Lower lobe of right lung (tissue), 2 donors: ENCODE measurements around the gene PDE9A. TPM values are rescaled to one million over a fixed set of nuclear protein-coding genes. Genes with fewer than 3 reads are reported as not detected.

Experiments
- ATAC-seq, 2 donors: fragments of 200-7000 bp; cut with Tn5 transposase; one replicate each; pipeline ENCODE4 v1.9.1; 2020 to 2022; ENCODE audit warnings: mild to moderate bottlenecking in 2 of 2, moderate library complexity in 2 of 2
- DNase-seq: peaks from one replicate; pipeline ENCODE4 v3.0.0-alpha.2; 2020
- H3K27ac ChIP-seq: fragments of 200-600 bp; one replicate; pipeline ENCODE4 v1.8.0; 2022
- H3K27me3 ChIP-seq: fragments of 200-600 bp; one replicate; pipeline ENCODE4 v1.8.0; 2022; ENCODE audit warnings: low read depth
- H3K36me3 ChIP-seq: fragments of 200-600 bp; one replicate; pipeline ENCODE4 v1.8.0; 2022; ENCODE audit warnings: mild to moderate bottlenecking
- H3K4me1 ChIP-seq: fragments of 200-600 bp; one replicate; pipeline ENCODE4 v1.8.0; 2022
- H3K4me3 ChIP-seq: fragments of 200-600 bp; one replicate; pipeline ENCODE4 v1.8.0; 2022; ENCODE audit warnings: mild to moderate bottlenecking
- H3K9me3 ChIP-seq: fragments of 200-600 bp; one replicate; pipeline ENCODE4 v1.8.0; 2022
- CTCF ChIP-seq: fragments of 200-600 bp; IDR thresholded peaks from one replicate; pipeline ENCODE4 v1.8.0; 2022; ENCODE audit warnings: antibody characterized with exemption, mild to moderate bottlenecking
- intact Hi-C: fragments of 100-400 bp; cut with DNase I; formaldehyde crosslinking; loops from one replicate; pipeline ENCODE4 v1.11.0; 2022
- total RNA-seq: library from RNA; stranded (reverse); fragmentation: NEBNext Ultra II Directional; extraction: Animal tissue kit (Norgen Biotek cat#: 25700); gene quantifications from one replicate; pipeline ENCODE4 v1.2.1, GENCODE V29; 2021
- donor health status: DM: no; HTN: yes; CAD: no; lungs with severe emphysema.

PDE9A gene
- total RNA-seq, 1 donor from 2014 or later, result 12.8 TPM

- DNase-seq (no peak), ATAC-seq (no peak)
- no peaks in the 10 kb centered on the region for H3K9me3 ChIP-seq
- intact Hi-C loops, result no loop called here
- H3K27ac ChIP-seq, result no peak overlapping the region
- no peaks in the 10 kb centered on the region for H3K4me1 ChIP-seq
- TF ChIP-seq CTCF, result no peak
- H3K27me3 ChIP-seq, result no peaks in the 10 kb centered on the region
- no peaks in the 10 kb centered on the region for H3K36me3 ChIP-seq
- no peak overlapping the region for H3K4me3 ChIP-seq
These were observed 48.5 kb downstream of the PDE9A start for GRCh38 chr21:42701706-42702456.

GRCh38 chr21:42702720-42703119 lies 49.3 kb downstream of the PDE9A start:
- DNase-seq, result no peak
- no peak for ATAC-seq
- intact Hi-C loops, result no loop called here
- H3K36me3 ChIP-seq, result no peaks in the 10 kb centered on the region
- no peak overlapping the region for H3K4me3 ChIP-seq
- no peaks in the 10 kb centered on the region for H3K27me3 ChIP-seq
- no peaks in the 10 kb centered on the region for H3K9me3 ChIP-seq
- no peak overlapping the region for H3K27ac ChIP-seq
- no peaks in the 10 kb centered on the region for H3K4me1 ChIP-seq
- no peak for TF ChIP-seq CTCF

- H3K4me3 ChIP-seq, result no peak overlapping the region
- intact Hi-C loops, result no loop called here
- no peaks in the 10 kb centered on the region for H3K36me3 ChIP-seq
- DNase-seq, result no peak
- H3K4me1 ChIP-seq, result no peaks in the 10 kb centered on the region
- no peaks in the 10 kb centered on the region for H3K9me3 ChIP-seq
- TF ChIP-seq CTCF, result no peak
- H3K27me3 ChIP-seq, result no peaks in the 10 kb centered on the region
- no peak for ATAC-seq
- no peak overlapping the region for H3K27ac ChIP-seq
These were observed 49.9 kb downstream of the PDE9A start for GRCh38 chr21:42703136-42703908.

GRCh38 chr21:42703965-42704364 lies 50.5 kb downstream of the PDE9A start:
- TF ChIP-seq CTCF, result no peak
- no peak overlapping the region for H3K4me3 ChIP-seq
- no peaks in the 10 kb centered on the region for H3K36me3 ChIP-seq
- H3K27me3 ChIP-seq, result no peaks in the 10 kb centered on the region
- H3K9me3 ChIP-seq, result no peaks in the 10 kb centered on the region
- DNase-seq (no peak), ATAC-seq (no peak)
- intact Hi-C loops, result no loop called here
- no peaks in the 10 kb centered on the region for H3K4me1 ChIP-seq
- no peak overlapping the region for H3K27ac ChIP-seq

GRCh38 chr21:42704861-42705260 lies 51.4 kb downstream of the PDE9A start:
- Histone ChIP-seq H3K36me3 (no peaks in the 10 kb centered on the region), H3K27ac (no peak overlapping the region), H3K9me3 (no peaks in the 10 kb centered on the region), H3K4me1 (no peaks in the 10 kb centered on the region), H3K4me3 (no peak overlapping the region), H3K27me3 (no peaks in the 10 kb centered on the region)
- intact Hi-C loops, result no loop called here
- ATAC-seq, result no peak
- no peak for DNase-seq
- TF ChIP-seq CTCF, result no peak
